HEK293 (cell line): ENCODE measurements around the gene KLF2.

Experiments used
- BCL11A ChIP-seq: fragments of 450-650 bp; formaldehyde crosslinking; IDR thresholded peaks from 2 replicates; pipeline ENCODE4 v1.5.1; 2016; ENCODE audit warnings: low read depth, missing biosample characterization, missing genetic modification characterization
- GFI1B ChIP-seq: fragments of 450-650 bp; formaldehyde crosslinking; IDR thresholded peaks from 2 replicates; pipeline ENCODE4 v1.5.1; 2016; ENCODE audit warnings: missing biosample characterization, missing genetic modification characterization
- KLF16 ChIP-seq: fragments of 450-650 bp; formaldehyde crosslinking; IDR thresholded peaks from 2 replicates; pipeline ENCODE4 v1.5.1; 2017; ENCODE audit warnings: missing biosample characterization, missing genetic modification characterization
- SETDB1 ChIP-seq: IDR thresholded peaks from one replicate; pipeline ENCODE4 v1.6.1; 2017; ENCODE audit warnings: mild to moderate bottlenecking, low read length, moderate library complexity, mixed read lengths; ENCODE audit not compliant: insufficient read length
- ZBTB20 ChIP-seq: fragments of 450-650 bp; formaldehyde crosslinking; IDR thresholded peaks from 2 replicates; pipeline ENCODE4 v1.5.1; 2016; ENCODE audit warnings: missing biosample characterization, missing genetic modification characterization
- ZFP3 ChIP-seq: fragments of 450-650 bp; formaldehyde crosslinking; IDR thresholded peaks from 2 replicates; pipeline ENCODE4 v1.5.1; 2016; ENCODE audit warnings: low read depth, missing biosample characterization, missing genetic modification characterization
- ZNF114 ChIP-seq: fragments of 450-650 bp; formaldehyde crosslinking; IDR thresholded peaks from 2 replicates; pipeline ENCODE4 v1.5.0; 2017; ENCODE audit warnings: missing biosample characterization, missing genetic modification characterization
- ZNF121 ChIP-seq: fragments of 450-650 bp; formaldehyde crosslinking; IDR thresholded peaks from 2 replicates; pipeline ENCODE4 v1.5.1; 2016; ENCODE audit warnings: missing biosample characterization, missing genetic modification characterization
- ZNF239 ChIP-seq: fragments of 450-650 bp; formaldehyde crosslinking; IDR thresholded peaks from 2 replicates; pipeline ENCODE4 v1.5.1; 2016; ENCODE audit warnings: missing biosample characterization, missing genetic modification characterization
- ZNF473 ChIP-seq: fragments of 450-650 bp; formaldehyde crosslinking; IDR thresholded peaks from 2 replicates; pipeline ENCODE4 v1.5.1; 2017; ENCODE audit warnings: missing biosample characterization, missing genetic modification characterization
- ZNF768 ChIP-seq: fragments of 450-650 bp; formaldehyde crosslinking; IDR thresholded peaks from 2 replicates; pipeline ENCODE4 v1.5.1; 2018; ENCODE audit warnings: missing biosample characterization, mild to moderate bottlenecking, missing genetic modification characterization

DNA sequence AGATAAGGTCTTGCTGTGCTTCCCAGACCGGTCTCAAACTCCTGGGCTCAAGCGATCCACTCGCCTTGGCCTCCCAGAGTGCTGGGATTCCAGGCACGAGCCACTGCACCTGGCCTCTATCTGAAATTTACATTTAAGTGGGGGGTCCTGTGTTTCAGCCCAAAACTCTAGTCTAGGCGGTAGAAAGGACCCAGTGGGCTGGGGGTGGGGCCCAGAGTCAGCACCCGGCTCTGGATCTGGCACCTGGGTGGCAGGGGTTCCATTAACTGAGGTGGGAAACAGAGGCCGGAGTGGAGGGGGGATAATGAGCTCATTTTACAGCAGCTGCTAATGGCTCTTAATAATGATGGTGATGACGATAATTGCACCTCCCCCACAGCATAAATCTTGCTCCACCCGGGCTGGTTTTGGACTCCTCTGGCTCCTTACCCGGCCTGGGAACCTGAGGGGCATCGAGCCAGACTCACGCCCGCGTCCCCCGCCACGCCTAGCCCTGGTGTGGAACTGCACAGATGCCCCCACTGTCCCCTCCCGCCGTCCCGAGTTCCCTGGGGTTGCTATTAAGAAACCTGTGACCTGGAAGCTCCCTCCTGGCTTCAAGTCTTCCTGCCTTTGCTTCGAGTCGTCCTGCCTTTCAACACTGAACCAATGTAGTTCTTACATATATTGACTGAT, 17.8 kb upstream of the KLF2 start:
- TF ChIP-seq ZNF473 (tag by site-specific recombination) (no peak), KLF16 (no peak), GFI1B (tag by site-specific recombination) (no peak), ZNF239 (tag by site-specific recombination) (no peak), ZBTB20 (tag by site-specific recombination) (no peak), ZNF114 (tag by site-specific recombination) (no peak), BCL11A (tag by site-specific recombination) (no peak), SETDB1 (no peak), ZFP3 (tag by site-specific recombination) (no peak), ZNF121 (tag by site-specific recombination) (no peak), ZNF768 (no peak)
